ENCODE results near the gene PODN. TPM values are rescaled to one million over a fixed set of nuclear protein-coding genes. Genes with fewer than 3 reads are reported as not detected.

Gene PODN
- total RNA-seq, 6 experiments from 2014 or later, result 2.8 to 9.8 (median 5.1) TPM

GRCh38 chr1:53062708-53063591 is 937 bp downstream of the PODN start:
- Histone ChIP-seq H3K9me3 (no peaks in the 10 kb centered on the region), H3K27me3 (peaks cover 0 to 3% of the 10 kb centered on the region in 2 donors), H3K4me1 (peaks cover 0 to 5% (median 2%) of the 10 kb centered on the region in 4 donors), H3K27ac (no peak overlapping the region), H3K36me3 (no peaks in the 10 kb centered on the region), H3K4me3 (peak overlapping the region; percentile 25 to 45 (median 44))
- TF ChIP-seq CTCF (IDR thresholded peaks at IDR 0.05), result no peak
- ATAC-seq (no peak), DNase-seq (no peak)
- intact Hi-C loops (cut with DNase I), result no loop called here
- 20% methylated on average over 2 of the region's 61 CpGs for WGBS (ENCODE audit: insufficient coverage, low coverage, low lambda C conversion rate, missing lambda C conversion rate)

- intact Hi-C loops (cut with DNase I), result no loop called here
- TF ChIP-seq CTCF (IDR thresholded peaks at IDR 0.05) (no peak), POLR2A (IDR thresholded peaks at IDR 0.05) (no peak)
- 86% methylated on average over 4 of the region's 9 CpGs for WGBS (ENCODE audit: insufficient coverage, low coverage, low lambda C conversion rate, missing lambda C conversion rate)
- no peaks in the 10 kb centered on the region for H3K9me3 ChIP-seq
- ATAC-seq (no peak), DNase-seq (no peak)
- H3K4me3 ChIP-seq, result no peak overlapping the region
- peaks cover 0 to 3% of the 10 kb centered on the region in 2 donors for H3K27me3 ChIP-seq
- H3K27ac ChIP-seq, result no peak overlapping the region
- no peaks in the 10 kb centered on the region for H3K36me3 ChIP-seq
- peaks cover 0 to 5% (median 2%) of the 10 kb centered on the region in 4 donors for H3K4me1 ChIP-seq
Observed at GRCh38 chr1:53063744-53064515, 1.9 kb downstream of the PODN start.

GRCh38 chr1:53065391-53065790 is 3.4 kb downstream of the PODN start:
- H3K4me1 ChIP-seq, result peaks cover 0 to 5% (median 2%) of the 10 kb centered on the region in 4 donors
- intact Hi-C loops (cut with DNase I), result no loop called here
- DNase-seq (no peak), ATAC-seq (no peak)
- H3K4me3 ChIP-seq, result no peak overlapping the region
- no peaks in the 10 kb centered on the region for H3K9me3 ChIP-seq
- H3K27ac ChIP-seq, result no peak overlapping the region
- 90% methylated on average over 4 of the region's 7 CpGs for WGBS (ENCODE audit: insufficient coverage, low coverage, low lambda C conversion rate, missing lambda C conversion rate)
- H3K27me3 ChIP-seq, result peaks cover 0 to 3% of the 10 kb centered on the region in 2 donors
- TF ChIP-seq POLR2A (IDR thresholded peaks at IDR 0.05) (no peak), CTCF (IDR thresholded peaks at IDR 0.05) (no peak)
- H3K36me3 ChIP-seq, result no peaks in the 10 kb centered on the region

- Histone ChIP-seq H3K27me3 (peaks cover 0 to 3% of the 10 kb centered on the region in 2 donors), H3K36me3 (no peaks in the 10 kb centered on the region), H3K4me1 (peaks cover 0 to 5% (median 2%) of the 10 kb centered on the region in 4 donors), H3K9me3 (no peaks in the 10 kb centered on the region), H3K27ac (no peak overlapping the region), H3K4me3 (no peak overlapping the region)
- intact Hi-C loops (cut with DNase I), result no loop called here
- DNase-seq, result no peak
- WGBS (ENCODE audit: insufficient coverage, low coverage, low lambda C conversion rate, missing lambda C conversion rate), result 88% methylated on average over 6 of the region's 6 CpGs
- TF ChIP-seq CTCF (IDR thresholded peaks at IDR 0.05) (no peak), POLR2A (IDR thresholded peaks at IDR 0.05) (no peak)
- ATAC-seq, result no peak
Observed at GRCh38 chr1:53066488-53066887, 4.5 kb downstream of the PODN start.
